AG10803 (cell line): ENCODE results near the gene FOXP1.
"Not testable (repeated sequence)": the region's sequence is repeated elsewhere in the genome, so short reads cannot be mapped to it uniquely, and the experiment has no call there.

Source experiments
- DNase-seq: peaks from one replicate; pipeline ENCODE4 v3.0.0; 2010; ENCODE audit warnings: low read depth
- H3K4me3 ChIP-seq: 2 replicates; pipeline ENCODE4 v1.5.1; 2011; ENCODE audit warnings: mild to moderate bottlenecking, low read length, control low read depth
- TF ChIP-seq, protein P1 (sequence below): conservative IDR thresholded peaks from 2 replicates; pipeline ENCODE4 v1.5.1; 2011; ENCODE audit warnings: mild to moderate bottlenecking, low read length, control low read depth, inconsistent platforms

The FOXP1 gene

DNA sequence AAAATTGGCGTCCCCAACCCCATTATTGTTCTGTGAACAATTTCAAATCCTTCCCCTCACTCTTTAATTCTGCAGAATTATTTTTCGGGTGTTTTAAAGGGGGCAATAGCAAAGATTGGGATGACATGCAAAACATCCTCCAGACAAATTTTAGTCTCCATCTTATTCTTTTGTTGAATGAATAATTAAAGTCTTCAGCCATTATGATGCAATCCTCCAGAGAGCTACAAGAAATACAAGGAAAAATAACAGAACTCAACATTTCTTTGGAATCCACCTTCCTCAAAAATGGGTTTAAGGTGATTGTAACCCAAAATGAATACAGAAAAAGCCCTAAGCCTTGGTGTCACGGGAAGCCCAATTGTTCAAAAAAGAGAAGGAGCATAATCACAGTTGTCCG lies 49.9 kb downstream of the FOXP1 start:
- H3K4me3 ChIP-seq = no peak overlapping the region
- TF ChIP-seq, protein P1, sequence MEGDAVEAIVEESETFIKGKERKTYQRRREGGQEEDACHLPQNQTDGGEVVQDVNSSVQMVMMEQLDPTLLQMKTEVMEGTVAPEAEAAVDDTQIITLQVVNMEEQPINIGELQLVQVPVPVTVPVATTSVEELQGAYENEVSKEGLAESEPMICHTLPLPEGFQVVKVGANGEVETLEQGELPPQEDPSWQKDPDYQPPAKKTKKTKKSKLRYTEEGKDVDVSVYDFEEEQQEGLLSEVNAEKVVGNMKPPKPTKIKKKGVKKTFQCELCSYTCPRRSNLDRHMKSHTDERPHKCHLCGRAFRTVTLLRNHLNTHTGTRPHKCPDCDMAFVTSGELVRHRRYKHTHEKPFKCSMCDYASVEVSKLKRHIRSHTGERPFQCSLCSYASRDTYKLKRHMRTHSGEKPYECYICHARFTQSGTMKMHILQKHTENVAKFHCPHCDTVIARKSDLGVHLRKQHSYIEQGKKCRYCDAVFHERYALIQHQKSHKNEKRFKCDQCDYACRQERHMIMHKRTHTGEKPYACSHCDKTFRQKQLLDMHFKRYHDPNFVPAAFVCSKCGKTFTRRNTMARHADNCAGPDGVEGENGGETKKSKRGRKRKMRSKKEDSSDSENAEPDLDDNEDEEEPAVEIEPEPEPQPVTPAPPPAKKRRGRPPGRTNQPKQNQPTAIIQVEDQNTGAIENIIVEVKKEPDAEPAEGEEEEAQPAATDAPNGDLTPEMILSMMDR = no peak
- no peak for DNase-seq

DNA sequence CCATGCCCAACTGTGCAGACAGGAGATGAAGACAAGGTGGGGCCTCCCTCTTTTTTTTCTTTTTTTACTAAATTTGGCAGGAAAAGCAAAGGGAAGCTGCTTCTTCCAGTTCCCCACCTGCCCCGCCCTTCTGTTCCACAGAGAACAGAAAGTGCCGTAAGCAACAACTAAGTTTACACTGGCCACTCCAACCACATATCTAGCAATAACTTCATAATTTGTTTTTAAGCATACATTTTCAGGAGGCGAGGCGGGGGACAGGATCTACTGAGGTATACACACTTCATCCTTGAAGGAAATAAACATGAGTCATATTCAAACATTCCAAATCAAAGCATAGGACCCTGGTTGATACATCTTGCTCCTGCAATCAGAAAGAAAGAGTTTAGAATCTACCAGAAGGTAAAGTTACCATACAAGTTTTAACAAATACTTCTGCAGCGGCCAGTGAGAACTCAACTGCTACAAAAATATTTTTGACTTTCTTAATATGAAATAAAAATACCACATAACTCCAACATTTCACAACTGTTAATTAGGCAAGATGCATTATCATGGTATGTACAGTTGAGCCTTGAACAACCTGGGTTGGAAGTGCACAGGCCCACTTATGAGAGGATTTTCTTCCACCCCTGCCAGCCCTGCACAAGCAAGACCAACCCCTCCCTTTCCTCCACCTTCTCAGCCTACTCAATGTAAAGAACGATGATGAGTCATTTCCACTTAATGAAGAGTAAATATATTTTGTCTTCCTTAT lies 50.7 kb downstream of the FOXP1 start:
- H3K4me3 ChIP-seq = no peak overlapping the region
- TF ChIP-seq, protein P1 = no peak
- DNase-seq = no peak

DNA sequence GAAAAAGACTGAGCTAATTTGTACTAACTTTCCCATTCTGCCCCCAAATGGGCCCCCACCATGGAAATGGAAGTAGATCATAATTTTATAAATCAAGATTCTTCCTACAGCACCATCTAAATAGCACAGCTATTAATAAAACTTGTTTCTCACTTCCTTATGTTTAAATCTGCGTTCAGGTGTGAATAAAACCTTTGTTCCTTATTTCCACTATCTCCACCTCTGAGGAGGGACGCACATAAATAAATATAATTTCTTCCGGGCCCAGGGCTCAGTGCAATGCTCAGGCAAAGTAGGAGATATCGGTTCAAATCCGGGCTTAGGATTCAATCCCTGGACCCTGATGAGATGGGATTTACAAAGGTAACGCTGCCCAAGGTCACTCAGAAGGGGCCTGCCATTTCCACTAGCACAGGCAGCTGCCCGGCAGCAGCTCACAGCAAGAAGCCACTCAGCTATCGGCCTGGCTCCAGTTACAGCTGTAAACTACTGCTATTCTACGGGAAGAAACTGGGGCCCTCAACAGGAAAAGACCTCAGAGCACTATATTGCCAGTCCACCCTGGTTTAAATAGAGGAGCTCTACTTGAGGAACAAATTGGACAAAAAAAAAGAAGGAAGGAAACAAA lies 52.5 kb downstream of the FOXP1 start:
- DNase-seq = no peak
- TF ChIP-seq, protein P1 = no peak
- no peak overlapping the region for H3K4me3 ChIP-seq

DNA sequence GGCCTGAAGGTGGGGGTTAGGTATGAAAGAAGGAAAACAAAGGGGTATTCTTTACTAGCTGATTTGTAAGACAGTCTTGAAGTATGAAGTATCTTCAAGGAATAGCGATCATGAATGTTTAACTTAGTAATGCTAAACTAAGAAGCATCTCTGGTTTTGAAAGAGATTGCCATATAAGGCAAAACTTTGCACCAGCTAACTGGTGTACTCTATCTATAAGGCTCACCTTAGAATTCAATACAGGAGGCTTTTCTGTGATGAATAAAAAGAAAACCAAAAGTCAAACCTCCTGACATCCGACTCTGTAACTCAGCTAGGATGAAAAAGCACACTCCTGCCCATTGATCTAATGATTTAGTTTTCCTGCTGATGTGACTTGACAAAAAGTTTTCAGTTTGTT lies 54.7 kb downstream of the FOXP1 start:
- H3K4me3 ChIP-seq = no peak overlapping the region
- TF ChIP-seq, protein P1 = no peak
- no peak for DNase-seq

DNA sequence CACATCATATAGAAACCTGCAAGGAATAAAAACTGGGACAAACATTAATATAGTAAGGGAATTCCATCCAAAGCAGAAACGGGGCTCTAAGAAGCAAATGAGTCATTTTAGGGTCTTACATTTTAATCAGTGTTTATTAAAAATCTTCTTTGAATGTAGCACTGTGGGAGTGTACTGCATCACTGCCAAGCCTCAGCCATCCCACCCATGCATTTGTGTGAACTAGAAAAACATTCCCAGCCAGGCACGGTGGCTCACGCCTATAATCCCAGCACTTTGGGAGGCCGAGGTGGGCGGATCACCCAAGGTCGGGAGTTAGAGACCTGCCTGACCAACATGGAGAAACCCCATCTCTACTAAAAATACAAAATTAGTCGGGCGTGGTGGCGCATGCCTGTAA lies 57.1 kb downstream of the FOXP1 start:
- H3K4me3 ChIP-seq, DNase-seq: not testable (repeated sequence)

DNA sequence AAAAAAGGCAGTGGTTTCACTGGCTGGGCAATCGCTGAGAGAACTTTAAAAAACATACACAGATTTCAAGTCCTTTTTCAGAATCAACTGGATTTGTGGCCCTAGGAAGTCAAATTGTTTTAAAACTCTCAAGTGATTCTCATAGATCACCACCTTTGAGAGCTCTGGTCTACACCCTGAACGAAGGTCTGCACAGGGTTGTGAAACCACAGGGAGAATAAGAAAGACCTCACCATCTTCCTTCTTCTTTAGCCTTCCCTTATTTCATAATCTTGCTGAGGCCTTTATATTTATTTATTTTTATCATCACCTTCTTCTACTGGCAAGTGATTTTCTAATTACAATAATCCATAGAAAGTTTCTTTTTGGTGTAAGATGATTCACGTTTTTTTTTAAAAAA lies 58.1 kb downstream of the FOXP1 start:
- no peak for DNase-seq
- TF ChIP-seq, protein P1 = no peak
- no peak overlapping the region for H3K4me3 ChIP-seq

DNA sequence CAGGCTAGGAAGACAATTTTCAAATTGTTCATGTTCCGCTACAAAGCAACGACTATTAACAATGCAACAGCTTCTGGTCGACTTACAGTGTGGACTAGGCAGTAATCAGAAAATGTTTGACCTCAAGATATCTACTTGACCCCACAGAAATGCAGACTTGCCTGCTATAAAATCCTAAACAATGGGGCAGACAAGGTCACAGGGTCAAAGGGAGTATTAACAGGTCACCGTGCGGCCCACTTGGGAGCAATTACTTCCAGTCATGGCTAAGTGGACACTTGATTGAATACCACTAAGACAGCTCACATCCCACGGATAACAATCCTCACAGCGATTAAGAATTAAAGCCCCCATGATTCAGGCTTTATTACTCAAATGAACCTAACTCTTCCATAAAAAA lies 58.9 kb downstream of the FOXP1 start:
- no peak for DNase-seq
- no peak overlapping the region for H3K4me3 ChIP-seq
- TF ChIP-seq, protein P1 = no peak
